ENCODE measurements around the gene GPRC5C.

DNA sequence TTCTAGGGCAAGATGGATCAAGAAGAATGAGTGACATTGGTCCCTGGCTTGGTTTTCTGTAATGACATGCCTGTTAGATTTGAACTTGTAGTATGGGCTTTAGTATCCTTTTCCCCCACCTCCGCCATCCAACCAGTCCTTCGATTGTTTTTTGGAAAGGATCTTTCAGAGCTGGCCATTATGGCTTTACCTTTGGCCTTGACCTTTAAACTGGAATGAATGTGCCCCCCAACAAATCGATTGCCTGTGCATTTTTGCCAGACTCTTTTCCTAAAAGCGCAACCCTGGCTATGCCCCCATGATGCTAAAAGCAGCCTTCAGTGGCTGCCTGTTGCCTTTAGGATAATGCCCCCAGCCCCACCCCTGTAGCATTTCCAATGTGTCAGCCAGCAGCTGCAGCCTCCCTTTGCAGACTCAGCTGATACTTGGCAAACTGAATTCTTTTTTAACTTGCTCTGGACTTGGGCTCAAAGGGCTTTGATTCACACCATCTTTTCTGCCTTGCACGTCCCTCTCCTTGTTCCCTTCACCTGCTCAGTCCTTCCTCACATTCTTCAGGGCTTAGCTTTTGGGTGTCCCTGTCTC is 4.0 kb downstream of the GPRC5C start:
- TF ChIP-seq, protein P1, sequence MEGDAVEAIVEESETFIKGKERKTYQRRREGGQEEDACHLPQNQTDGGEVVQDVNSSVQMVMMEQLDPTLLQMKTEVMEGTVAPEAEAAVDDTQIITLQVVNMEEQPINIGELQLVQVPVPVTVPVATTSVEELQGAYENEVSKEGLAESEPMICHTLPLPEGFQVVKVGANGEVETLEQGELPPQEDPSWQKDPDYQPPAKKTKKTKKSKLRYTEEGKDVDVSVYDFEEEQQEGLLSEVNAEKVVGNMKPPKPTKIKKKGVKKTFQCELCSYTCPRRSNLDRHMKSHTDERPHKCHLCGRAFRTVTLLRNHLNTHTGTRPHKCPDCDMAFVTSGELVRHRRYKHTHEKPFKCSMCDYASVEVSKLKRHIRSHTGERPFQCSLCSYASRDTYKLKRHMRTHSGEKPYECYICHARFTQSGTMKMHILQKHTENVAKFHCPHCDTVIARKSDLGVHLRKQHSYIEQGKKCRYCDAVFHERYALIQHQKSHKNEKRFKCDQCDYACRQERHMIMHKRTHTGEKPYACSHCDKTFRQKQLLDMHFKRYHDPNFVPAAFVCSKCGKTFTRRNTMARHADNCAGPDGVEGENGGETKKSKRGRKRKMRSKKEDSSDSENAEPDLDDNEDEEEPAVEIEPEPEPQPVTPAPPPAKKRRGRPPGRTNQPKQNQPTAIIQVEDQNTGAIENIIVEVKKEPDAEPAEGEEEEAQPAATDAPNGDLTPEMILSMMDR (IDR thresholded peaks at IDR 0.05) = no peak
- TF ChIP-seq POLR2A (IDR thresholded peaks at IDR 0.05) = no peak
- no peak for TF ChIP-seq POLR2AphosphoS5 (IDR thresholded peaks at IDR 0.05)
- TF ChIP-seq EP300 (IDR thresholded peaks at IDR 0.05; ENCODE audit: low read depth) = no peak

Measured in transverse colon (tissue), 4 donors.